NAMALWA (cell line): ENCODE data around the gene MPV17L2.
"Not testable (repeated sequence)": the region's sequence is repeated elsewhere in the genome, so short reads cannot be mapped to it uniquely, and the experiment has no call there.

Experiments used
- DNase-seq: peaks from one replicate; pipeline ENCODE4 v3.0.0-alpha.2; 2015; ENCODE audit warnings: low spot score

MPV17L2 gene

DNA sequence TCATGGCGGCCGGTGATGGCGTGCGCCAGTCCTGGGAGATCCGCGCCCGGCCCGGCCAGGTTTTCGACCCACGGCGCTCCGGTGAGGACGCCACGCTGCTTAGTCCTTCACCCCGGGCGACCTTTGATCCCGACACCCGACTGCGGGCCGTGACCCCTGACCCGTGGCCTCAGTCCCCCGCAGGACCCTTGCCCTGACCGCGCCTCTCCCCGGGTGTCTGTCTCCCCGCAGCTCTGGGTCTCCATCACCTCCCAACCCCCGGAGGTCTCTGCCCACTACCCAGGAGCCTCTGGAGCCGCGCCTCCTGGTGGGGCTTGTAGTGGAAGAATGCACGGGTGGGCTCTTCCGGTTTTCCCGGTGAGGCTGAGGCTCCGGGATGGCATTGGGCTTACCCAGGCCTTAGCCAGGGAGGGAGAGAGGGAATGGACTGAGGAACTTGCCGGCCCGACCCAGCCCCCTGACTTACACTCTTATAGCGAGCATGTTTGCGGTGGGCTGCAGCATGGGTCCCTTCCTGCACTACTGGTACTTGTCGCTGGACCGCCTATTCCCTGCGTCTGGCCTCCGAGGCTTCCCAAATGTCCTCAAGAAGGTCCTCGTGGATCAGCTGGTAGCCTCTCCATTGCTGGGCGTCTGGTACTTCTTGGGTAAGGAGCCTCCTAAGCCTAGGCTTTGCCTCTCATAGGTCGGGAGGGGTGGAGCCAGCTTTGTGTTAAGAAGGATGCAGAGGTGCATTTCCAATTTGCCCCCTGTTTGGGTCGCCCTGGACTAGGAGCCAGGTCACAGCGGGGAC, 566 bp downstream of the MPV17L2 start:
- DNase-seq, result peak; percentile 43

DNA sequence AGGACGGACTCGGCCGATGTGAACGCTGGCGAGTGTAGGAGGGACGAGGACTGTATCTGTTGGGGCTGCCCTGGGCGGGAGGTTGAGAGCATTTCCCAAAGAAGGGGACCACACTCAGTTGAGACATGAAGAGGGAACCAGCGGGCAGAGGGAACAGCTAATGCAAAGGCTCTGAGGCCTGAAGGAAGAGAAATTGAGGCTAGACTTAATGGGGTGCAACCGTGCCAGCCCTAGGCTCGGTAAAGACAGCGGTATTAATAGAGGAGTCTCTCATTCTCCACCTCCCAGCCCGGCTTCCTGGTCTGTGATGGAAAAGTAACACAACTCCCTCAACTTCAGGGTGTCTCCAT, 1.1 kb downstream of the MPV17L2 start:
- DNase-seq, result no peak

DNA sequence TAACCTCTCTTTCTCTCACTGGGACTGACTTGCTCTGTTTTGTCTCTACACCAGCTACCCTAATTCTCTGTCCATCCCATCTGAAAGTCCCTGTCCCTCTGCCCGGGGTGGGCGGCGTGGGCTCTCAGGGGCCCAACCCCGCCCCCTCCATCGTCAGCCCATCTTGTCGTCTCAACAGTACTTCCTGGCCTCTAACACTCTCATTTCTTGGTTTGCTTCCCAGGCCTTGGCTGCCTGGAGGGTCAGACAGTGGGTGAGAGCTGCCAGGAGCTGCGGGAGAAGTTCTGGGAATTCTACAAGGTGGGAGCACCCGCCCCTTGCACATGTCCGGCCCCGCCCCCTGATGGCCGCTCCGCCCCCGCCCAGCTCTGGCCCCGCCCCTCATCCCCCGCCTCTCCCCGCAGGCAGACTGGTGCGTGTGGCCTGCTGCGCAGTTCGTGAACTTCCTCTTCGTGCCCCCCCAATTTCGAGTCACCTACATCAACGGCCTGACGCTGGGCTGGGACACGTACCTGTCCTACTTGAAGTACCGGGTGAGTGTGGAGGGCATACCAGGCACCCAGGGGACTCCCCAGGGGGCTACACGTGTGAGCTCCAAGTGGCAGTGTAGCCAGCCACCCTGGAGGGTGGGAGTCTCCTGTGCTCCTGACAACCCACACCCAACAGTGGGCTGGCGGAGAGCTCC, 1.7 kb downstream of the MPV17L2 start:
- peak; percentile 60 for DNase-seq

DNA sequence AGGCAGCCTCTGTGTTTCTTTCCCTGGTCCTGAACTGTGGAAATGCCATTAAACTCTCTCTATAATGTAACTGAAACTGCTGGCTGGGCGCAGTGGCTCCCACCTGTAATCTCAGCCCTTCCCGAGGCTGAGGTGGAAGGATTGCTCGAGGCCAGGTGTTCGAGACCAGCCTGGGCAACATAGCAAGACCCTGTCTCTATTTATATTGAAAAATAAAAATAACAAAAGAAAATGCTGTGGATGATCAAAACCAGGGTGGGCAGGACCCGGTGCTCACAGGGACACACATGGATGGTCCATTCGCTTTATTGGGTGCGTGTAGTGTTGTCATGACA, 3.5 kb downstream of the MPV17L2 start:
- DNase-seq, result no peak

DNA sequence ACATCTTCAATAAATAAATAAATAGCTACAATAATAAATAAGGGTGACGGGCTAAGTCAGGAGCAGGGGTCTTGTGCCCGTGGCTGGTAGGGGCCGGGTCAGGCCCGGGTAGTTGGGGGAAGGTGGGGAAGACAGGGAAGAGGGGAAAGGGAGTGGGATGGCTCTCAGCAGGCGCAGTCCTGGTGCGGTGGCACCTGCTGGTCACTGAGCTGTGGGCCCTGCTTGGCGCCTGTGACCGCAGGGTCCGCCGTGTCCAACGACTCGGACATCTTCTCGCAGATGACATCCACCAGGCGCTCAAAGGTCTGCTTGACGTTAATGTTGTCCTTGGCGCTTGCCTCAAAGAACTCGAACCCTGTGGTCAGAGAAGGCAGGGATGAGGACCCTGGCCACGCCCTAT, 4.3 kb downstream of the MPV17L2 start:
- no peak for DNase-seq

DNA sequence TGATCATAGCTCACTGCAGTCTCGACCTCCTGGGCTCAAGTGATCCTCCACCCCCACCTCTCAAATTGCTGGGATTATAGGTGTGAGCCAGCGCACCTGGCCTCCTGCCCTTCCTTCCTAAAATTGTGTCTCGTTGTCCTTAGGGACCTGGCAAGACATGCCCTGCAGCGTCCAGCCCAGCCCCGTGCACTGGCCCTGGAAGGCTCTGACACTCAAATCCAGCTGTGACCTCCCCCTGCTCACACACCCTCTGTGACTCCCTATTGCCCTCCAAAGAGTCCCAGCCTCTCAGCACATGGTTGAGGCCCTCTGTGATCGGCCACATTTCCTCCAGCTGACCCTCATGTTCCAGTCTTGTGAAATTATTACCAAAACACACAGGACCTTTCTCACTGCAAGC, 4.9 kb downstream of the MPV17L2 start:
- DNase-seq, result no peak

DNA sequence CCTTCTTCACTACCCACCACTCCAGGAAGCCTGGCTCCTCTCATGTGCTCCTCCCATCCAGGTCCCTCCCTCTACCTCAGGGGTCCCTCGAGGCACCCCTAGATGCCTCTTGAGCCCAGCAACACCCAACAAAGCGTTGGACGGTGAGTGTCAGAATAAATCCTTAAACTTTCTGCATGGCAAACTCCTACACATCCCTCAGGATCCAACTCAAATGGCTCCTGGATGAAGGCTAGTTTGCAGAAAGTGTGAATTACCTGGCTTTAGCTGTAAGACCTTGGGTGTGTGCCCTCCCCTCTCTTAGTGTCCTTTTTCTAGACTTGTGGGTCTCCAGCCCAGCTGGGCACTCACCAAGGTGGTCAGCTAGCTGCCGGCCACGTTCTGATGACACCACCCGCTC, 5.4 kb downstream of the MPV17L2 start:
- no peak for DNase-seq

DNA sequence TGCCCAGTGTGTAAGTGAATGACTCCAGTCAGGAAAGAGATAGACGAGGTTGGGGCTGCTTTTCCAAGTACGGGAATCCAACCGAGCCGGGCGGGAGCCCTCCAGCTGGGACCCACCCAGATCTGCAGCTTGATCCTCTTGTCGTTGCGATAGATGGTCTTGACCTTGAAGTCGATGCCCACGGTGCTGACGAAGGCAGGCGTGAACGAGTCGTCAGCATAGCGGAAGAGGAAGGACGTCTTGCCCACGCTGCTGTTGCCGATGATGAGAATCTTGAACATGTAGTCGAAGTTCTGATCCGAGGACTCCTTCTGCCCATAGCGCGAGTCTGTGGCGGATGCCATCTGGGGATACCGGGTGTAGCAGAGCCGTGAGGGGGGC, 9.4 kb downstream of the MPV17L2 start:
- no peak for DNase-seq

DNA sequence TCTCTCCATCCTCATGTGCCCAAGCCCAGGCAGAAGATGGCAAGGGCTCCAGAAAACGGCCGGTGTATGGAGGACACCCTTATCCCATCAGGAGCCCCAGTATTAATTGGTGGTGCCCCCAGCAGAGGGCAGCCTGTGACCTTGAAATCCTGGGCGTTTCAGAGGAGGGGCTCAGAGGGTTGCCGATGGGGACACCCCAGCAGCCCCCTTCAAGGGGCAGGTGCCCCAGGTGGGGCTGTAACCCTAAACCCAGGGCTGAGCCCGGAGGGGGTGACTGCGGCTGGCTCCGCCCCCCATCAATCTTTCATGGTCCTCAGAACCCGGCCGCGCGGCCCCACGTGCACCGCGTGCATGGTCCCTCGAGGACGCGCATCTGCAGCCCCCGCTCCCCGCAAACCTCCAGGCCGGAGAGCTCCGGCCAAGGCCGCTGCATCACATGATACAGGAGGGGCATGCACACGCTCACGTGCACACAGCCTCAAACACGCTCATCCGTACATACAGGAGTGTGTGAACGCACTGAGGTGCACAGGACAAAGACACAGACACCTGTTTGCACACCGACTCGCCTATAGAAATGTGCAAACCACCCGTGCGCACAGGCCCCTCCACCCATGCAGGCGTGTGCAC, 9.9 kb downstream of the MPV17L2 start:
- peak; percentile 78 for DNase-seq

DNA sequence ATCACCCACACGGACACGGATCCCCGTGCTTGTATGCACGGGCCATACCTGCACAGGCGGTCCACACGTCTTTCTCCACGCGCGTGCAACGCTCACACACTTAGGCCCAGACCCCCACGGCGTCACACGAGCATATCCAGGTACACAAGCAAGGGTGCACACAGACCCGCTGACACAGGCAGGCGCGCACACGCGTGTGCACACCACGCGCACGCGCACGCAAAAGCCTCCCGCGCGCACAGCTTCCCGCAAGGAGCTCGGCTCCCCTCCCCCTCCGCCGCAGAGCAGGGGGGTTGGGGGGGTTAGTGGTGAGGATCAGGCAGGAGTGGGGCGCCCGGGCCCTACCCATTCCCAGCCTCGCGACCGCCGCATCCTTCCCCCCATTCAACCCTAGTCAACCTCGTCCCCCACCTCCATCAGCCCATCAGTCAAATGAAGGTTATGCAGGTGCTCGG, 10.4 kb downstream of the MPV17L2 start:
- no peak for DNase-seq

DNA sequence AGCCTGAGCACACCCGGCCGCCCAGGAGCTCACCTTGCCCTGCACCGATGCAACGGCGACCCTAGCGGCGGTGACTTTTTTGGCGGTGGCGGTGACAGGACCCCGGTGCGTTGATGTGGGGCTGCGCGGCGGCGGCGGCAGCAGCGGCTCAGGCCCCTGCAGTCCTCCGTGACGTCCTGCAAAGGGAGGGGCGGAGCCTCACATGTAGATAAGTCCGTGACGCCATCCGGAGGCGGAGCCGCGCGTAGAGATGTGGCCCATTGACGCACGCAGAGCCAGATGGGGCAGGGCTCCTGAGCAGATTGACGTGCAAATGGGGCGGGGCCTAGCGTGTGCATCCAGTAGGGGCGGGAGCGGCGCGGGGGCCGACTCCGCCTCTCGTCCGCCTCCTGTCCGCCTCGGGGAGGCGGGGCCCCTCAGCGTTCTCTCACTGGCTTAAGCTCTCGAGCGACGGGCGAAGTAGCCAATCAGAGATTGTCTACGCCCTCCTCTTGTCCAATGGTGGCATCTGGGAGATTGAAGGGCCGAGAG, 10.9 kb downstream of the MPV17L2 start, which contains the start of gene RAB3A:
RAB3A (minus strand) TSS at position 180 of the 531 bp plus-strand sequence. CDS start 1,302 bp downstream, outside the sequence.
- peak; percentile 100 for DNase-seq

DNA sequence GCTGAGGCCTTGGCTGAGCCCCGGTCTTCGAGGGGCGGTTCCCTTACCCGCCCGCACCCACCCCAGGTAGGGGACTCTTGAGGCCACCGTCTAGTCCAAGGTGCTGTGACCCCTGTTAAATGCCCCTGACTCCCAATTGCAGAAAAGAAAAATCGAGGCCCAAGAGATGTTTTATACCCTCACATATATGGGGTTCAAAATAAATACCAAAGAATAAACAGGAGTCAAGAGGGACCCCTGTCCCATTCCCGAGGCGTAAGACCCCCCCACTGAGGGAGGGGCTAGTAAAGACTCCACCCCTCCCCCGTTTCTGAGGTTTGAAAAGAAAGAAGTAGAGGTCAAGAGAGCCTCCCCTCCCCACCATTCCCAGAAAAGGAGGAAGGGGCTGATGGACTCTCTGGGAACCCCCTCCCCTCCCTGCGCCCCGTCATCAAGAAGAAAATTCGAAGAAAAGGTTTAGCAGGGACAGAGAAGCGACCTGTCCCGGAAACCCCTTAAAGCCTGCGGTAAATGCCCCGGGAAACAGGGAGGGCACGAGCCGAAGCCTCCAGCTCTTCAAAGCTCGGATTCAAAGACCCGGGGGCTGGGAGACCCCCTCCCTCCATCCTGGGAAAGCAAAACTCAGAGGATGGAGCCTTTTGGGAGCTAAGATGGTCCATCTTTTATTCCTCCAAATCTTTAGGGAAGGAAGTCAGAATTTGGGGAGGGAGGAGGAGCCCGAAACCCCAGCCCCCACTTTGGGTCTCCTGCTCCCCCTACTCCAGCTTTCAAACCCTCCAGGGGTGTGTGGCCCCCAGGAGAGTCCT, 11.6 kb downstream of the MPV17L2 start:
- DNase-seq, result no peak

DNA sequence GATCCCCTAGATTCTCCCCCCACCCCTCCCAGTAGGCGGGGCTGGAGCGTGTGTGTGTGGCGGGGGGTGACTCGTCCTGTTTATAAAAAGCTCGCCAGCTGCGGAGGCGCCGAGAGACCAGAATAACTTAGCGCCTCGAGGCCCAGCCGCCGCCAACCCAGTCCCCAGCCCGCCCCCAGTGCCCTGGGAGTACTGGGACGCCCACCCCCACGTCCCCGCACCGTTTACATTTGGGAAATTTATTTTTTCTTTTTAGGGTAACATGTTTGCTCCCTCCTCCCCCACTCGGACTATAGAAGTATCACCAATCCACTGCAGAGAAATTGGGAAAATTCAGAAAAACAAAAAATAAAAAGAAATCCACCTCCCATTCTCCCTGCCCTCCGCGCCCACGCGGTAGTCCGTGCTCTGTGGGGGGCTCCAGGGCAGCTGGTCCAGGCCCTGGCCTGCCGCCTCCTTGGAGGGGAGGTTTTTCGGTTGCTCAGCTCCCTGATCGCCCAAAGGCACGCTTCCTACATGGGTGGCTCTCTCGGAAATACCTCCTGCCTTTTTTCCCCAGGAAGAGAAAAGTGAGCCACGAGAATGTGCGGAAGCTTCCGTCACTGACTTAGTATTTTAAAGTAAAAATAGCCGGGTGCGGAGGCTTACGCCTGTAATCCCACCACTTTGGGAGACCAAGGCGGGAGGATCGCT, 12.3 kb downstream of the MPV17L2 start:
- peak; percentile 90 for DNase-seq

DNA sequence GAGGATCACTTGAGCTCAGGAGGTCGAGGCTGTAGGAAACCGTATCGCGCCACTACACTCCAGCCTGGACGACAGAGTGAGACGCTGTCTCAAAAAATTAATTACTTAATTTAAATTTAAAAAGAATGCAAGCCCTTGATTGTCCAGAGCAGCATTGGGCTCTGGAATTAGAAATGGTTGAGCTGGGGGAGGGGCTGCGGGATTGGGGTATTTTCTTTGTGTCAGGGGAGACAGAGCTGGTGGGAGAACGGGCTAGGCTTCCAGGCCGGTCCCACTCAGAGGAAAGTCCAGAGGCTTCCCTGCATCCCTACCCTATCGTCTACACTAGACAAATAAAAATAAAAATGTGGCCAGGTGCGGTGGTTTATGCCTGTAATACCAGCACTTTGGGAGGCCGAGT, 13.0 kb downstream of the MPV17L2 start:
- no peak for DNase-seq

DNA sequence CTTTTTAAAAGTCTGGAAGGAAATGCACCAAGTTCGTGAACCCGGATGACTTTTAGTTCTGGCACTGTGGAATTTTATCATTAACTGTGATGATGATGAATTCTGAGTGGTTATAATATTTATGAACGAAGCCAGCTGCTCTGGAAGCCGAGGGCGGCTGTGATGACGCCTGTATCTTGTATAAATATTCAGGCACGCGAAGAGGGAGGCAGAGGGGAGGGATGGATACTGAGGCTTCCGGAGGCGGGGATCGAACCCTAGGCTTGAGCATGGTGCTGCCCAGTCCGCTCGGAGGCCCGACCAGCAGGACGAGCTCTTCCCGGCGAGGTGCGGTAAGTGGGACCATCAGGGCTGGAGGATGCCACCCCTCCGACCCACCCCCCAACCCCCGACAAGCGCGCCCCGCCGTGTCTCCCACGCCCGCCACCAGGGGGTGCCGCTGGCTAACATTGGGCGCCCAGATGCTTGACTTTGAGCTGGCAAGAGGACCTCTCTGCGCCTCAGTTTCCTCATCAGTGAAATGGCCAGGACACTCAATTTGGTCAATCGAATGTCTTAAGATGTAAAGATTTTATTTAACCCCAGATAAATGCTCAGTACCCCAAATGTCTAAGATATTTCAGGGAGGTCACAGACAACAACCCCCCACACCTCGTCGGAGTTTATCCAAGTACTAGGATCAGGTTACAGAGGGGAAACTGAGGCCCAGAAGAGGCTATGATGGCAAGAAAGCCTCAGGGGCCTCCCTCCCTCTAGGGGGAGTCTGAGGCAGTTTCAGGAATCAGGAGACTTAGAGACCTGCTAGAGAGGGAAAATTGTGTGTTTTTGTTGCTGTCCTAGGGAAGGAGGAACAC, 15.3 kb downstream of the MPV17L2 start:
- DNase-seq, result peak; percentile 59

DNA sequence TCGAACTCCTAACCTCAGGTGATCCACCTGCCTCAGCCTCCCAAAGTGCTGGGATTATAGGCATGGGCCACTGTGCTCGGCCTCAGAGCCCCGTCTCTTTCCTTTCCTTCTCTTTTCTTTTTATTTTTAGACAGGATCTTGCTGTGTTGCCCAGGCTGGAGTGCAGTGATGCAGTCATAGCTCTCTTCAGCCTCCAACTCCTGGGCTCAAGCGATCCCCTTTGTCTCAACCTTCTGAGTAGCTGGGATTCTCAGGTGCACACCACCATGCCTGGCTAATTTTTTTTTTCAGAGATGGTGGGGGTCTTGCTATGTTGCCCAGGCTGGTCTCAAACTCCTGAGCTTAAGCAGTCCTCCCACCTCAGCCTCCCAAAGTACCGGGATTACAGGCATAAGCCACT, 16.9 kb downstream of the MPV17L2 start:
- DNase-seq, result not testable (repeated sequence)

DNA sequence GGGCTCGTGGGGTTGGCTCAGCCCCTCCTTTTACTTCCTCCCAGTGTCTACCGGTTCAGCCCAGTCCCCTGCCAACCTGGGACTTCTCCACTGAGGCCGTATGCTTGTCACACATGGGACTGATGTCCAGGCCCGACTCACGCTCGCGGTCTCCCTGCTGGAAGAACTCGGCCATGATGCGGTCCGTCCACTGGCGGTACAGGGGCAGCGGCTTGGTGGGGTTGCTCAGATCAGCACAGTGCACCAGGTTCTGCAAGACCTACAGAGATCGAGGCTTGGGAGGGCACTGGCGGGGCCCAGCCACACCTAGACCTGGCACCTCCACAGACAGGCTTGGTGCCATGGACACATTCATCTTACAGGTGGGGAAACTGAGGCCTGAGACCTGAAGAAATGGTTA, 18.7 kb downstream of the MPV17L2 start:
- no peak for DNase-seq

DNA sequence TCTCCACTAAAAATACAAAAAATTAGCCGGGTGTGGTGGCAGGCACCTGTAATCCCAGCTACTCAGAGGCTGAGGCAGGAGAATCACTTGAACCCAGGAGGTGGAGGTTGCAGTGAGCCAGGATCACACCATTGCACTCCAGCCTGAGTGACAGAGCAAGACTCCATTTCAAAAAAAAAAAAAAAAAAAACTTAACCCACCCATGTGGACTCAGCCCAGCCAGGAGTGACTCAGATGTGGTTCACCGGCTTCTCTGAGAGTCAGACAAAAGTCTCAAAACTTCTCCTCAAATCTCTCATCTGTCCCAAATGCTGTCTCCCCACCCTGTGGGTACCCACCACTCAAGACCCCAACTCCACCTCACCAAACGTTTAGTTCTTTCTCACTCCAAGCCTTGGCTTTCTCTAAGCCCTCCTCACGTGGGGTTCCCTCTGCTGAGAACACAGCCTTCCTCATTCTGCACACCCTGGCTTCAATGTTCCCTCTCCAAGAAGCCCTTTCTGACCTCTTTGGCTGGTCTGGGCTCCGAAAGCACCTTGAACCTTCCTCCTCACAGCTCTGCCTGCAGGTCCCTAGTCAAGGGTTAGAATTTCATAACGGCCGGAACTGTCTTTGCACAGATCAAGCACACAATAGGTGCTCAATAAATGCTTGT, 21.9 kb downstream of the MPV17L2 start:
- DNase-seq, result no peak

DNA sequence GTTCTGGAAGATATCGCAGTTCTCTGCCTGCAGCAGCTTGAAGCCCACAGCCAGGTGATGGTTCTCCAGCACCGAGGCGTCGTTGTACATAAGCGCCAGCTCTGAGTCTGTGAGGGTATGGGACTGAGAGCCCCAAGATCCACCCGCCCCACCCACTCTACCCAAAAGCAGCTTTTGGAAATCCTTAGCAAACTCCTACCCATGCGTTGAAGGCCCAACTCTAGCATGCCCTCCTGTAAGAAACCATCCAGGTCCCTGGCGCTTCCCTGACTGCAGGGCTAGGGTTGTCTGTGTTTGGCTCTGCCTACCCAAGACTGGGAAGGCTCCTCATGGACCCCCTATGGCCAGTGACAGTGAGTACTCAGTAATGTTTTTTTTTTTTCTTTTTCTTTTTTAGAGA, 23.8 kb downstream of the MPV17L2 start:
- DNase-seq, result no peak

DNA sequence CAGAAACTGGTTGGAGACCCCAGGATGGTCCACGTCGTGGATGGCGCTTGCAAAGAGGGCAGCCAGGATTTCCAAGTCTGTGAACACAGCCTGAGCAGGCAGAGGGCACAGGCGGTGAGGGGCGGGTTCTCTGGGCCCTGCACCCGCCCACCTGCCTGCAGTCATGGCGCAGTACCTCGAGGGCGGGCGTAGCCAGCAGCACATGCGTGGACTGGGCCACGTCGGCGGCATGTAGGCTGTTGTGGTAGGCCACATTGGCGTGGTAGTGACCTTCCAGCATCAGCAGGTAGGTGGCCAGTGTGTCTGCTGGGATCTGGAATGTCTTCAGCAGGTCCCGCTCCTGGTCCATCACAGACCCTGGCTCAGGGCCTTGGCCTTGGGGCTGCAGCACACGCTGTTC, 25.1 kb downstream of the MPV17L2 start:
- DNase-seq, result no peak
